ENCODE measurements around the gene PROK1.
"Not testable (repeated sequence)": the region's sequence is repeated elsewhere in the genome, so short reads cannot be mapped to it uniquely, and the experiment has no call there.

PROK1 gene

GRCh38 chr1:110450929-110451328, at the start of gene PROK1:
TSS of gene PROK1 (plus strand) at chr1:110451149. CDS start at chr1:110451217, 68 bp downstream.
- no peak within 1 kb of the TSS for H3K27ac ChIP-seq (ENCODE audit: low read depth, low read length)
- H3K4me1 ChIP-seq (ENCODE audit: control insufficient read depth, insufficient read depth, low read length) = peaks cover 20% of the 10 kb centered on the region
- H3K27me3 ChIP-seq (ENCODE audit: control insufficient read depth, insufficient read depth, low read length) = no peaks in the 10 kb centered on the region
- H3K9me3 ChIP-seq (ENCODE audit: control insufficient read depth, insufficient read depth, low read length) = no peaks in the 10 kb centered on the region
- H3K36me3 ChIP-seq (ENCODE audit: control insufficient read depth, insufficient read depth, low read length) = no peaks in the 10 kb centered on the region
- H3K9ac ChIP-seq (ENCODE audit: low read depth, low read length) = no peak within 1 kb of the TSS
- no peak within 1 kb of the TSS for H3K4me3 ChIP-seq (ENCODE audit: low read depth, low read length)

- no peaks in the 10 kb centered on the region for H3K9me3 ChIP-seq (ENCODE audit: control insufficient read depth, insufficient read depth, low read length)
- no peak overlapping the region for H3K27ac ChIP-seq (ENCODE audit: low read depth, low read length)
- no peak overlapping the region for H3K4me3 ChIP-seq (ENCODE audit: low read depth, low read length)
- H3K36me3 ChIP-seq (ENCODE audit: control insufficient read depth, insufficient read depth, low read length) = peaks cover 53% of the 10 kb centered on the region
- H3K4me1 ChIP-seq (ENCODE audit: control insufficient read depth, insufficient read depth, low read length) = no peaks in the 10 kb centered on the region
- H3K27me3 ChIP-seq (ENCODE audit: control insufficient read depth, insufficient read depth, low read length) = no peaks in the 10 kb centered on the region
- no peak overlapping the region for H3K9ac ChIP-seq (ENCODE audit: low read depth, low read length)
Observed at GRCh38 chr1:110403805-110404204, 47.1 kb upstream of the PROK1 start.

- Histone ChIP-seq H3K9me3 (ENCODE audit: control insufficient read depth, insufficient read depth, low read length) (no peaks in the 10 kb centered on the region), H3K36me3 (ENCODE audit: control insufficient read depth, insufficient read depth, low read length) (peaks cover 53% of the 10 kb centered on the region), H3K4me3 (ENCODE audit: low read depth, low read length) (no peak overlapping the region), H3K27me3 (ENCODE audit: control insufficient read depth, insufficient read depth, low read length) (no peaks in the 10 kb centered on the region), H3K9ac (ENCODE audit: low read depth, low read length) (no peak overlapping the region), H3K4me1 (ENCODE audit: control insufficient read depth, insufficient read depth, low read length) (no peaks in the 10 kb centered on the region), H3K27ac (ENCODE audit: low read depth, low read length) (no peak overlapping the region)
Observed at GRCh38 chr1:110404401-110404800, 46.5 kb upstream of the PROK1 start.

- Histone ChIP-seq H3K4me3 (ENCODE audit: low read depth, low read length) (peak overlapping the region; percentile 82), H3K36me3 (ENCODE audit: control insufficient read depth, insufficient read depth, low read length) (peaks cover 41% of the 10 kb centered on the region)
- H3K27ac ChIP-seq (ENCODE audit: low read depth, low read length); H3K9ac ChIP-seq (ENCODE audit: low read depth, low read length); H3K27me3 ChIP-seq (ENCODE audit: control insufficient read depth, insufficient read depth, low read length); H3K9me3 ChIP-seq (ENCODE audit: control insufficient read depth, insufficient read depth, low read length); H3K4me1 ChIP-seq (ENCODE audit: control insufficient read depth, insufficient read depth, low read length): not testable (repeated sequence)
Observed at GRCh38 chr1:110406407-110406806, 44.5 kb upstream of the PROK1 start.

GRCh38 chr1:110407260-110408210, 43.4 kb upstream of the PROK1 start, which contains the start of gene LAMTOR5:
TSS of gene LAMTOR5 (minus strand) at chr1:110407694. CDS start at chr1:110407620, 74 bp downstream.
- Histone ChIP-seq H3K9me3 (ENCODE audit: control insufficient read depth, insufficient read depth, low read length) (no peaks in the 10 kb centered on the region), H3K27me3 (ENCODE audit: control insufficient read depth, insufficient read depth, low read length) (no peaks in the 10 kb centered on the region), H3K4me3 (ENCODE audit: low read depth, low read length) (peak within 1 kb of the TSS; percentile 82), H3K9ac (ENCODE audit: low read depth, low read length) (peak within 1 kb of the TSS; percentile 84), H3K4me1 (ENCODE audit: control insufficient read depth, insufficient read depth, low read length) (no peaks in the 10 kb centered on the region), H3K36me3 (ENCODE audit: control insufficient read depth, insufficient read depth, low read length) (peaks cover 30% of the 10 kb centered on the region), H3K27ac (ENCODE audit: low read depth, low read length) (peak within 1 kb of the TSS; percentile 80)

GRCh38 chr1:110408488-110408887, 42.5 kb upstream of the PROK1 start:
- no peak overlapping the region for H3K27ac ChIP-seq (ENCODE audit: low read depth, low read length)
- H3K4me1 ChIP-seq (ENCODE audit: control insufficient read depth, insufficient read depth, low read length) = no peaks in the 10 kb centered on the region
- peaks cover 21% of the 10 kb centered on the region for H3K36me3 ChIP-seq (ENCODE audit: control insufficient read depth, insufficient read depth, low read length)
- H3K4me3 ChIP-seq (ENCODE audit: low read depth, low read length) = peak overlapping the region; percentile 82; the same call in 1 of the 2 replicates
- H3K9ac ChIP-seq (ENCODE audit: low read depth, low read length) = no peak overlapping the region
- H3K9me3 ChIP-seq (ENCODE audit: control insufficient read depth, insufficient read depth, low read length) = no peaks in the 10 kb centered on the region
- H3K27me3 ChIP-seq (ENCODE audit: control insufficient read depth, insufficient read depth, low read length) = no peaks in the 10 kb centered on the region

- Histone ChIP-seq H3K27ac (ENCODE audit: low read depth, low read length) (no peak overlapping the region), H3K36me3 (ENCODE audit: control insufficient read depth, insufficient read depth, low read length) (peaks cover 12% of the 10 kb centered on the region), H3K9me3 (ENCODE audit: control insufficient read depth, insufficient read depth, low read length) (no peaks in the 10 kb centered on the region), H3K4me1 (ENCODE audit: control insufficient read depth, insufficient read depth, low read length) (no peaks in the 10 kb centered on the region), H3K4me3 (ENCODE audit: low read depth, low read length) (no peak overlapping the region), H3K9ac (ENCODE audit: low read depth, low read length) (no peak overlapping the region), H3K27me3 (ENCODE audit: control insufficient read depth, insufficient read depth, low read length) (no peaks in the 10 kb centered on the region)
Observed at GRCh38 chr1:110409316-110409715, 41.6 kb upstream of the PROK1 start.

GRCh38 chr1:110411173-110411735, 39.7 kb upstream of the PROK1 start:
- H3K4me3 ChIP-seq (ENCODE audit: low read depth, low read length) = no peak overlapping the region
- H3K36me3 ChIP-seq (ENCODE audit: control insufficient read depth, insufficient read depth, low read length) = no peaks in the 10 kb centered on the region
- H3K27me3 ChIP-seq (ENCODE audit: control insufficient read depth, insufficient read depth, low read length) = no peaks in the 10 kb centered on the region
- H3K4me1 ChIP-seq (ENCODE audit: control insufficient read depth, insufficient read depth, low read length) = no peaks in the 10 kb centered on the region
- no peak overlapping the region for H3K27ac ChIP-seq (ENCODE audit: low read depth, low read length)
- no peaks in the 10 kb centered on the region for H3K9me3 ChIP-seq (ENCODE audit: control insufficient read depth, insufficient read depth, low read length)
- no peak overlapping the region for H3K9ac ChIP-seq (ENCODE audit: low read depth, low read length)

- no peak overlapping the region for H3K4me3 ChIP-seq (ENCODE audit: low read depth, low read length)
- H3K27ac ChIP-seq (ENCODE audit: low read depth, low read length) = no peak overlapping the region
- no peaks in the 10 kb centered on the region for H3K27me3 ChIP-seq (ENCODE audit: control insufficient read depth, insufficient read depth, low read length)
- H3K4me1 ChIP-seq (ENCODE audit: control insufficient read depth, insufficient read depth, low read length) = peaks cover 3% of the 10 kb centered on the region; the same call in 1 of the 2 replicates
- no peaks in the 10 kb centered on the region for H3K36me3 ChIP-seq (ENCODE audit: control insufficient read depth, insufficient read depth, low read length)
- no peaks in the 10 kb centered on the region for H3K9me3 ChIP-seq (ENCODE audit: control insufficient read depth, insufficient read depth, low read length)
- H3K9ac ChIP-seq (ENCODE audit: low read depth, low read length) = no peak overlapping the region
Observed at GRCh38 chr1:110412576-110412975, 38.4 kb upstream of the PROK1 start.

GRCh38 chr1:110413045-110413444, 37.9 kb upstream of the PROK1 start:
- H3K27me3 ChIP-seq (ENCODE audit: control insufficient read depth, insufficient read depth, low read length); H3K36me3 ChIP-seq (ENCODE audit: control insufficient read depth, insufficient read depth, low read length); H3K9me3 ChIP-seq (ENCODE audit: control insufficient read depth, insufficient read depth, low read length); H3K27ac ChIP-seq (ENCODE audit: low read depth, low read length); H3K4me1 ChIP-seq (ENCODE audit: control insufficient read depth, insufficient read depth, low read length); H3K9ac ChIP-seq (ENCODE audit: low read depth, low read length); H3K4me3 ChIP-seq (ENCODE audit: low read depth, low read length): not testable (repeated sequence)

GRCh38 chr1:110418729-110419128, 32.2 kb upstream of the PROK1 start:
- no peak overlapping the region for H3K27ac ChIP-seq (ENCODE audit: low read depth, low read length)
- H3K4me1 ChIP-seq (ENCODE audit: control insufficient read depth, insufficient read depth, low read length) = peaks cover 3% of the 10 kb centered on the region; the same call in 1 of the 2 replicates
- no peaks in the 10 kb centered on the region for H3K27me3 ChIP-seq (ENCODE audit: control insufficient read depth, insufficient read depth, low read length)
- no peaks in the 10 kb centered on the region for H3K36me3 ChIP-seq (ENCODE audit: control insufficient read depth, insufficient read depth, low read length)
- no peak overlapping the region for H3K4me3 ChIP-seq (ENCODE audit: low read depth, low read length)
- H3K9me3 ChIP-seq (ENCODE audit: control insufficient read depth, insufficient read depth, low read length) = 0 out of 2 replicates have a peak, but pooled peaks cover 5% of the 10 kb centered on the region
- no peak overlapping the region for H3K9ac ChIP-seq (ENCODE audit: low read depth, low read length)

Measured in HUES48 (cell line).